ENCODE measurements around the gene GPSM3.
A peak's percentile ranks its signal among the peaks of the same experiment; 100 is the strongest.
"Not testable (repeated sequence)": the region's sequence is repeated elsewhere in the genome, so short reads cannot be mapped to it uniquely, and the experiment has no call there.

GPSM3 gene

GRCh38 chr6:32187009-32187709 lies 5.3 kb downstream of the GPSM3 start:
- DNase-seq = no peak

DNA sequence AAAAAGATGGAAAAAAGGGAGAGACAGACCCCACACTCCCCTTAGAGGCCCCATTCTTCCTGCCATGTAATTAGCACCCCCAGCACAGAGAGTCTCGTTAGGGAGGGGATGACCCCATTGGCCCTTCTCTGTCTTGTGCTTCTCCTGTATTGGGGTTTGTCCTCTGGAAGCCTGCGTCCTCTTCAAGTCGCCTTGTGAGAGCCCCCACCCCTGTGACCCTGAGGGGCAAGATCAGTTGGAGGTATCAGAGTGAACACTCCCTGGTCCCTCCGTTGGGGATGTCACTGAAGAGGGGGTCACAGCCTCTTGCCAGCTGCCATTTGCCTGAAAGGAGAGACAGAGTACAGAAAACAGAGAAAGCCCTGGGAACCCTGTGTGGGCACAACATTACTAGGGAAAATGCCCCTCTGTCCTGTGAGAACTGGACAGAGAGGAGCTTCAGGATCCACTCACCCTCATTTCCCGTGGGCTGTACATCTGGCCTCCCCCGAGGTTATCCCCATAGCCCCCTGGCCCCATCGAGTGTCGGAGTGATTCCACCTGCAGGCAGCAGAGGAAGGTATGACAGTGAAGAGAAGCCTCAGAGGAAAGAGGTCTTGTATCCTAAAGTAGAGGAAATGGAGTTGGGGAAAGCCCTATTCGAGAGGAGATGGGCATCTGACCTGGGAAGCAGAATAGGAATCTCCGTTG lies 6.1 kb downstream of the GPSM3 start:
- DNase-seq = not testable (repeated sequence)

DNA sequence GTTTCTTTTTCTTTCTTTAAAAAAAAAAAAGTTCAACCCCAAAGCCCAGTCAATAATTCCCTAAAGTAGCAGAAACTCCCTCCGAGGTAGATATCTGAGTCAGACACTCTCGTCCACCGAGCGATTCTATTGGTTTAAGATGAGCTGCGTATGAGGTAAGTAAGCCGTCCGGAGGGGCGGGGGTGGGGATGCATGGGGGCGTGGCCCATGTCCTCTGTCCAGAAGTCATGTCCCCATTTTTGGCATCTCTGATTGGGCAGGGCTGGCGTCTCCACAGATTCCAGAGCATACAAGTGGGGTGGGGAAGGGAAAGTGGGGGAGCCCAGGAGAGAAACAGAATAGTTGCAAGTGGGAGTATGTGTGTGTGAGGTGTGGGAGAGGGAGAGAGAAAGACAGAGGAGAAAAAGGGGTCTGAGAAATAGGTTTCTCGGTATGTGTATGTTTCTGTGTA lies 6.7 kb downstream of the GPSM3 start:
- peak; percentile 56 to 75 for DNase-seq

GRCh38 chr6:32184084-32184640 lies 8.3 kb downstream of the GPSM3 start, which contains the start of gene AGER:
AGER (minus strand) TSS chr6:32184253; CDS start chr6:32184222, 31 bp downstream.
- DNase-seq = no peak

DNA sequence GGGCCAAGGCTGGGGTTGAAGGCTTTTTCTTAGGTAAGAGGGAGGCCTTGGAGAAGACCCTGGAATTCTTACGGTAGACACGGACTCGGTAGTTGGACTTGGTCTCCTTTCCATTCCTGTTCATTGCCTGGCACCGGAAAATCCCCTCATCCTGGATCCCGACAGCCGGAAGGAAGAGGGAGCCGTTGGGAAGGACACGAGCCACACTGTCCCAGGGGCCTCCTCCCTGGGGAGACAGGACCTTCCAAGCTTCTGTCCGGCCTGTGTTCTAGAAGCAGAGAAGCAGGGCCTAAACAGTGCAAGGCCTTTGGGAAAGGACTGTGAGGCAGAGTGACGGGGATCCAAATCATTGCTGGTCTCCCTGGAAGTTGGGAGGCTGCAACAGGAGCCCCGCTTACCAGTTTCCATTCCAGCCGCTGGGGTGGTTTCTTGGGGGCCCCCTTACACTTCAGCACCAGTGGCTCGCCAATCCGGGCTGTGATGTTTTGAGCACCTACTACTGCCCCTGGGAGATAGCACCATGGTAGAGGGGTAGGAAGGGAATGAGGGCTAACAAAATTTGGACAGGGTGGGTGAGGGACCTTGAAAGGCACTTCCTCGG lies 8.9 kb downstream of the GPSM3 start:
- DNase-seq = no peak

DNA sequence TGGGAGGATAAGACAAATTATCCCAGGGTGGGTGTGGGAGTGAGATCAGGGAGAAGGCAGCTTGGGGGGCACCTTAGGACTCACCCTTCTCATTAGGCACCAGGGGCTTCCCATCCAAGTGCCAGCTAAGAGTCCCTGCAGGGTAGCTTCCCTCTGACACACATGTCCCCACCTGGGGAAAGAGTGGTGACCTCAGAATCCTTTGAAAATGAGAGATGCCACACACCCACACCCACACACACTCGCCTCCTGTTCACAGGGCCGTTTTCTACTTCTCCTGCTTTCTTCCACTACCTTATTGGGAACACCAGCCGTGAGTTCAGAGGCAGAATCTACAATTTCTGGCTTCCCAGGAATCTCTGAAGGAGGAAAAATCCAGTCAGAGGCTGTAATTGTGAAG lies 9.4 kb downstream of the GPSM3 start:
- DNase-seq = no peak

GRCh38 chr6:32182555-32182981 lies 9.9 kb downstream of the GPSM3 start:
- DNase-seq = no peak

GRCh38 chr6:32181915-32182529 lies 10.4 kb downstream of the GPSM3 start:
- DNase-seq = no peak

DNA sequence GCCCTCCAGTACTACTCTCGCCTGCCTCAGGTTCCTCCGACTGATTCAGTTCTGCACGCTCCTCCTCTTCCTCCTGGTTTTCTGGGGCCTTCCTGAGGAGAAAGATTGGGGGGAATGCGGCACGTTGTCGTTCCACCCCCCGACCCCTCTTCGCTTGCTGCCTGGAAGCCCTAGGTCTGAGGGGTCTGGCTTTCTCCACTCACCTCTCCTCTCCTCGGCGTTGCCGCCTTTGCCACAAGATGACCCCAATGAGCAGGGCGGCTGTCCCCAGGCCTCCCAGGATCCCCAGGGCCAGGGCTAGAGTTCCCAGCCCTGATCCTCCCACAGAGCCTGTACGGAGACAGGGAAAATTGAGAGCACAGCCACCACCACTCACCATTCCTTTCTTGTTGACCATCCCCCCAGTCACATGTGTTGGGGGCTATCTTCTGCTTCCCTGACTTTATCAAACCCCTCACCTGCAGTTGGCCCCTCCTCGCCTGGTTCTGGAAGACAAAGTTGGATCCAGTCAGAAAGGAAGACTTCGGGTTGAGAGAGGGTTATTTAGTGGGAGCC lies 11.2 kb downstream of the GPSM3 start:
- DNase-seq = no peak

DNA sequence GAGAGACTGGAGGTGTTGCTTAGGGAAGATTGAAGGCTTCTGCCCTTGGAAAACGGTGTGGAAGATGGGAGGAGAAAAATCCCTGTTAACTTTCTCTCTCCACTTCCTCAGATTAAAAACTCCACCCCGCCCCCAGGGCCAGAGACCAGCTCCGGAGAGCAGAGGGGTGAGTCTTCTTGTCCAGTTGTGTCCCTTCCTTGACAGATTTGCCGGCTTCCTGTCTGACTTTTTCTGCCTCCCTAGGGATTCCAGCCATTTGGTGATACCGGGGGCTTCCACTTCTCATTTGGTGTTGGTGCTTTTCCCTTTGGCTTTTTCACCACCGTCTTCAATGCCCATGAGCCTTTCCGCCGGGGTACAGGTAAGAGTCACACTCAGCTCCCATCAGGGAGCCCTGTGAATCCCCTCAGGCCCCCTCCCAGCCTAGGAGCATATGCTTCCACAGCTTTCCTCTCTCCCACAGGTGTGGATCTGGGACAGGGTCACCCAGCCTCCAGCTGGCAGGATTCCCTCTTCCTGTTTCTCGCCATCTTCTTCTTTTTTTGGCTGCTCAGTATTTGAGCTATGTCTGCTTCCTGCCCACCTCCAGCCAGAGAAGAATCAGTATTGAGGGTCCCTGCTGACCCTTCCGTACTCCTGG lies 12.6 kb downstream of the GPSM3 start:
- no peak for DNase-seq

DNA sequence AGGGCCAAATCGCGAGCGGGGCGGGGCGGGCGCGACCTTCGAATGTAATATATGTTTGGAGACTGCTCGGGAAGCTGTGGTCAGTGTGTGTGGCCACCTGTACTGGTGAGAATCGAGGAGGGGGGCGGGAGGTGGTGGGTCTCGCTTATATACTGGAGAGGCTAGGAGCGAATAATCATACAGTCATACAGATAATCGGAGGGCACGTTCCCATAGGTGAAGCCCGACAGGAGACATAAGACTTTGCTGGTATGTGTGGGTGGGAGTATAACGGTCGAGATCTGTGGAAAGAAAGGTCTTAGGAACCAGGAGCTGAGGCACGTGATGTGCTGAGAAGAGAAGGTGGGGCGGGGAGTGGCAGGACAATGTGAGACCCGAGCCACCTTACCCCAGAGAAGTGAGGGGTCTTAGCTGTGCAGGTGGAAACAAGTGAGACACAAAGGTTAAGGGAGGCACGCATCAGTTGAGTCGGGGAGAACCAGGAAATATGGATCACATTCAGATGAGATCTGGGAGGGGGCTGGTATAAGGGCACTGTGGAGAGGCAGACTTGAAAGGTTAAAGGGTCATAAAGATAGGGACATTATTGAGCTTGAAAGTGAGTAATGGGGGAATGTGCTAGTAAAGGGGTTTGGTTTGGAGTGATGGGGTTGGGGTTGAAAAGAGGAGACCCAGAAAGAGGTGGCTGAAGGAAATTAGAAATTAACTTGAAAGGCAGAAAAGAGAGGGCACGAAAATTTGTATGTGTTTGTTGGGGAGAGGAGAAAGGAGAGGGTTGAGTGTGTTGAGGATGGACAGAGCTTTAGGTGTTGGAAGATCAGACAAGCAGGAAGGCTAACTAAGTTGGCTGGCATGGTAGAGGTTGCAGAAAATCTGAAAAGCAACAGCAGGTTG lies 13.6 kb downstream of the GPSM3 start:
- DNase-seq = peak in 1 of 2 experiments; percentile 36

DNA sequence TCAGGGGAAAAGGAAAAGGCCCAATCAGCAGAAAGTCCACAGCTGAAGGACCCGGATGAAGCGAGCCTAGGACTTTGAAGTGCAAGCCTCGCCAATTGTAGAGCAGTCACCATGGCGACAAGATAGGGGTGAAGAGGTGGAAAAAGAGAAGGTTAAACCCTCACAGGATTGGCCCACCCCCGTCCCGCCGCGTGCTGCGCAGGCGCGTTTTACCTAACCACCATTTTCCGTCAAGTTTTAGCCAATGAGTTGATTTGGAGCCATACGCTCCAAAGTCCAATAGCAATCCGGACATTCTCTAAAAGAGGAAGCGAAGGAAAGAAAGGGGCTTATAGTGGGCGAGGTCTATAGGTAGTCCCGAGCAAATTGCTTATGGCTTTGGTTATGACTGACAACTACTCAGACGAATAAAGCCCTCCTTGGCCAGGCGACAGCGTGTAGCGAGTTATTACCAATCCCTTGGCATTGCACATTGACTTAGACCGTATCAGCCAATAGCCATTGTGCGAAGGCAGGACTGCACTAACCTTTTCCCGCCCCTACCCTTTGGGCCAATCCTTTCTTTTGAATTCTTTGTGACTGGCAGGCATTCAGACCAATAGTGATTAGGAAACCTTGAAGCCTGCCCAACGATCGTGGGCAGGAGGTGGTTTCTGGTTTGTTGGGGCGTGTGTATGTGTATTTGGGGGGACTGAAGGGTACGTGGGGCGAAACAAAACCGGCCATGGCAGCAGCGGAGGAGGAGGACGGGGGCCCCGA lies 14.5 kb downstream of the GPSM3 start, which contains the start of gene RNF5:
Gene RNF5, plus strand, starts transcription at position 618 of the 759 bp plus-strand sequence. Its CDS starts 107 bp downstream, at position 725.
- peak; percentile 100 for DNase-seq

DNA sequence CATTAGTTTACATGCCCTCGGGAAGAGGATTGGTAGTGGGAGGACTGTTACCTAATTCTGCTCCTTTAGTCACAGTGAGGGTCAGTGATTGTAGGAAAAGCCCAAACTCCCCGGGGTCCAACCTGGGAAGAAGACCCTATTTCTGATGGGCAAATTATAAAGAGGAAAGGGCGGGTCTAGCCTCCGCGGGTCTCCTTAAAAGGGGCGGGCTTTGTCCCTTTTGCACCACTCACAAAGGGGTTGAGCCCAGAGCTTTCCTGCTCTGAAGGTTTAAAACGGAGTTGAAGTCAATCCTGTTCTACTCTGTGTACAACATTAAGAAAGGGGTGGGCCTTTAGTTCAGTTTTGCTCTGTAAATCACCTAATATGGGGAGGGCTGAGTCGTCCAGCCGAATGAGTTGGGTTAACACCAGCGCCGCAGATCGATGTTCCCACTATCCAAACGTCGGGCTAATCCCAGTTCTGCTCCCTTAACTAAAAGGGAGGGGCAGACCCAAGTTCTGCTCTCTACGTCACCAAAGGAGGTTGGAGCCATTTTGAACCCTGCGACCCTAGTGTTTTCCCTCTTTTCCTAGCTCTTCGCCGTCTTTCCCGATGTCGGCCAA lies 15.2 kb downstream of the GPSM3 start:
- DNase-seq = peak; percentile 64 to 86

DNA sequence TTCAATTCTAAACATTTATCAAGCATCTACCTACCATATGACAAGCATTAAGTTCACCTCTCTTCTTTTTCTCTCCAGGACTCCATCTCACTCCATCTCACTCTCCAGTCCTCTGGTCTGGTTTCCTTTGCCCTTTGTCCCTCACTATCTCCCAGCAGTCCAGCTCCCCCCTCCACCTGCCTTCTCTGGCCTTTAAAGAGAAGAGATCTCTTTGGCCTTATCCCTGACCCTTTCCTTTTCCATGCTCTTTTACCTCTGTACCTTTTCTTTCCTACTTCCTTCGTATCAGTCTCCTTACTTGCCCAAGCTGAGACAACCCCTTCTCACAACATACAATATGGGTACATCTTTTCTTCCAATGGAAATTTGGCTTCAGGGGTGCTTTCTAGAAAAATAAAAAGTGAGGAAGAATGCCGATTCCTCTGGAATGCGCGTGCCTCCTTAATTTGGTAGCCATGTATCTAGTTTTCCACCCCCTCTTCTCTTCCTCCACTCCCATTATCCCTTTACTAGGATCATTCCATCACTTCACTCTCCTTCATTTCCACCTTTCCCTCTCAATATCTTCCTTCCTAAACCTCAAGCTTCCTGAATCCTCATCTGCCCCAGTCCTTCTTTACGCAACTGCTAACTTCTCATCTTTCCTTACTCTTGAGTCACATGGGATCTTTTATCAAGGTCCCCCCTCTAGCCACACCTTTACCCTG lies 15.8 kb downstream of the GPSM3 start:
- DNase-seq = no peak

DNA sequence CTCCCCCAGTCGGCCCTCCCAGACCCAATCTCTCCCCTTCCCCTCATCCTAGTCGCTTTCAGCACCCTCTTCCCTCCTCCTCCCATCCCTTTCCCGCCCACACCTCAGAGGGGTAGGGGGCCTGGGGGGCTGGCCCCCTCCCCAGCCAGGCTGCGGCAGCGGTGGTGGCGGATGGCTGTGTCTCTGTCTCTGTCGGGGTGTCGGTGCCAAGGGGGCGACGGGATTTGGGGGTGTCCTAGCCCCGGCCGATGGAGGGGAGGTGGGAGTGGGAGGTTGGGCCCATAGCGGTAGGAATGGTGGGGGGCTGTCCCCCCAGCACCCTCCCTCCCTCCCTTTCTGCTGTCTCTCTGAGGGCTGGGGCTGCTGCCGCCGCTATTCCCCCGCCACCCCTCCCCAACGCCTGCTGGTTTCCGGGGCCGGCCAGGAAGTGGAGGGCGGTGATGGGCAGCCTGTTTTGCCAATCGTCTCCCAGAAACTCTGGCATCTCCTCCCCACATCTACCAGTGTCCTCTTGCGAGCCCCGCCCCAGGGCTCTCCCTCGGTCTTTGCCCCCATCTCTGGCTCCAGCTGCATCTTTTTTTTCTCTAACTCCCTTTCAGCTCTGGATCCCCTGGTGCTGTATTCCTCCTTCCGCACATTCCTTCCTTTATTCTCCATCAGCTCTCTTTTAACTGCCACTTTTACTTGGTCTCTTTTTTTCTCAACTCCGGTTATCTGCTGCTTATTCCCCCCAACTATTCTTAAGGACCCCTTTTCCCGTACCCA lies 16.6 kb downstream of the GPSM3 start, which contains the start of gene AGPAT1:
Gene AGPAT1, minus strand, starts transcription at position 374 of the 765 bp plus-strand sequence. CDS start 4,588 bp downstream, outside the sequence.
- peak; percentile 85 to 96 for DNase-seq

DNA sequence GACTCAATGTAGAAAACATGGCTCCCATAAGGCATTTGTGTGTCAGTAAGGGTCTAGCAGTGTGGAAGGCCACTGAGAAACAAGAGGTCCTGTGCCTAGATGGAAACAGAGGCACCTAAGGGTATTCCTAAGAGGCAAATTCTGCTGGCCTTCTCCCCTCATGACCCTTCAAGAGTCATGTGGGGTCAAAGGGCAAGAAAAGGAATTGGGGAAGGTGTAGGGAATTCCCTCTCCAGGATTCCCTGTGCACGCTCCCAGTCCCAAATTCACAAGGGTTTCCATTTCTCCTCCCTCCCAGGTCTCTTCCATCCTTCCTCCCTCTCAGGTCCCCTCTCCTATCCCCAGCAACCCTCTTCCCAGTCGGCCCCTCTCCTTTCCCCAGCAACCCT lies 17.1 kb downstream of the GPSM3 start:
- no peak for DNase-seq

DNA sequence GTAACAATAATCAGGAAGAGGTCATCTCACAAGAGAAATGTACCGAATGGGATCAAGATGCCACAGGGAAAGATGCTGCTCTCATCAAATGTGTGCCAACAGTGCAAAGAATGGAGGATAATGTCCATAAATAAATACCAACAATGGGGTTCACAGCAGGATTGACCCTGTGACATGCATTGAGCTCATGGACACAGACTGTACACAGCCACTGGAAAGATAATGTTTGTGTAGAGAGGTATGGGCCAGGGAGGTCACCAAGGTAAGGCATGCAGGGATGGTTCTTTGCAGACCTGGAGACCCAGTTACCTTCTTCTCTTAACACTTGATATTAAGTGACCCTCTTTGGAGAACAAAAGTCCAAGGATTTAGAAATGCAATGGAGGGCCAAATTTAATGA lies 18.0 kb downstream of the GPSM3 start:
- no peak for DNase-seq

DNA sequence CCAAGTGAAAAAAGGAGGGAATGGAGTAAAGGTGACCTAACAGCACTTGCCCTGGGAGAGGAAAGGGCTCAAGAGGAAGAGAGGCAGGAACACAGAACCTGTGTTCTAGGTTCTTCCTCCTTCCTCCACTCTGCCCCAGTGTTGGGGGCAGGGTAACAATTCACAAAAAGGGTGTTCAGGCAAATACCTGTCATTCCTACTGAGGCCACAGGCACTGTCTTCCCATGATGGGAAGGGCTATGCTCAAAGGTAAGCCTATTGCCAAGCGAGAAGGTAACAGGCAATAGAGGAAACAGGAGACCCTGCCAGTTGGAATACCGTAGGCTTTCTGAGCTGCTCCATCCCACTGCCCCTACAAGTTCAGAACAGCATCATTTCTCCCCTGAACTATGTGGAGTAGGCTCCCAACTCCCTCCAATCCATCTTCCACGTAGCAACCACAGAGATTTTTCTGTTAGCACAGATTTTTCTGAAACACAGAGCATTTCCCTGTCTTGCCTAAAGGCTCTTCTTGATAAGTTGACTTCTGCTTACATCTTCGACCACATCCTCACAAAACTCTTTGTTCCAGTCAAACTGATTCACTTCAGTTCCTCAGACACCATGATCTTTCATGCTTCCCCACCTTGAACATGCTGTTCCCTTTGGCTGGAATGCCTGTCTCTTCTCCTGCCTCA lies 19.3 kb downstream of the GPSM3 start:
- DNase-seq = no peak

Data from SW 1271 (cell line).